GM13976 (cell line): ENCODE measurements around the gene TMEM168.
"Not testable (repeated sequence)": the region's sequence is repeated elsewhere in the genome, so short reads cannot be mapped to it uniquely, and the experiment has no call there.

Experiments
- DNase-seq: peaks from one replicate; pipeline ENCODE4 v3.0.0; 2012; ENCODE audit warnings: low spot score
- in situ Hi-C: fragments of 300-500 bp; cut with MboI; formaldehyde crosslinking; loops from one replicate; pipeline ENCODE4 v1.12.0; 2022; ENCODE audit warnings: low sequenced_read_pairs, mixed read lengths, inconsistent platforms; ENCODE audit not compliant: unreplicated experiment
- TF ChIP-seq, protein P1 (sequence below): IDR thresholded peaks from 2 replicates; pipeline ENCODE4 v1.5.1; 2012; ENCODE audit warnings: borderline replicate concordance, mild to moderate bottlenecking; ENCODE audit not compliant: insufficient read depth; ENCODE audit errors: extremely low read depth, missing control alignments, control extremely low read depth

TMEM168 gene, protein sequence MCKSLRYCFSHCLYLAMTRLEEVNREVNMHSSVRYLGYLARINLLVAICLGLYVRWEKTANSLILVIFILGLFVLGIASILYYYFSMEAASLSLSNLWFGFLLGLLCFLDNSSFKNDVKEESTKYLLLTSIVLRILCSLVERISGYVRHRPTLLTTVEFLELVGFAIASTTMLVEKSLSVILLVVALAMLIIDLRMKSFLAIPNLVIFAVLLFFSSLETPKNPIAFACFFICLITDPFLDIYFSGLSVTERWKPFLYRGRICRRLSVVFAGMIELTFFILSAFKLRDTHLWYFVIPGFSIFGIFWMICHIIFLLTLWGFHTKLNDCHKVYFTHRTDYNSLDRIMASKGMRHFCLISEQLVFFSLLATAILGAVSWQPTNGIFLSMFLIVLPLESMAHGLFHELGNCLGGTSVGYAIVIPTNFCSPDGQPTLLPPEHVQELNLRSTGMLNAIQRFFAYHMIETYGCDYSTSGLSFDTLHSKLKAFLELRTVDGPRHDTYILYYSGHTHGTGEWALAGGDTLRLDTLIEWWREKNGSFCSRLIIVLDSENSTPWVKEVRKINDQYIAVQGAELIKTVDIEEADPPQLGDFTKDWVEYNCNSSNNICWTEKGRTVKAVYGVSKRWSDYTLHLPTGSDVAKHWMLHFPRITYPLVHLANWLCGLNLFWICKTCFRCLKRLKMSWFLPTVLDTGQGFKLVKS

DNA sequence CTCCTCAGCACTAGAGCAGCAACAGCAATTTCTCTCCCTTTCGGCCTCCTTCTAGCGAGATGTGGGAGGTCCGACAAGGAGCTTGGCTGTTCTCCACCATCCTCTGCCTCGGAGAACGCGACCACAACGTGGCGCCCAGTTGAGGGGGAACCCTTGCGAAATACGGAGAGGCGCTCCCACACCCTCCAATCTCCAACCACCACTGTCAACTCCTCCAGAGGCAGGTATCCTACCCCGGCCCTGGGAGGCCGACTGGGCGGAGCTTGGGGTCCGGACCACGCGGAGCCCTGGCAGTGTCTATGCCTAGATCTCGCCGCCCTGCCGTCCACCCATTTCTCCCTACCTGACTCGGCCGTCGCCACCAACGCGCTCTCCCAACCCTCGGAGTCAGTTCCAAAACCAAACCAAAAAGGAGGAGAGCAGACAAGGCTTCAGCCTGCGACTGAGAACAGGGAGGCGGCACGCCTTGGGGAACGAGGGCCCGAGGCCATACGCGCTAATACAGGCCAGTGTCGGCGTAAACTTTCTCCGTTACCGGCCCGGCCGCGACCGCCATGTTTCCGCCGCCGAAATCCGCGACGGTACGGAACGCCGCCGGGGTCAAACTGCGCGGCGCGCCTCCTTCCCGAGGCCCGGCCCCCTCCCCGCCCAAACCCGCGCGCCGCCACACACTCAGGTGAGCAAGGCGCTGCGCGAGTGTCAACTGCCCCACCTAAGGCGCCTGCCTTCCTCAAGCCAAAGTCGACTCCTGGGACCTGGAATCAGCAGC is at the start of gene TMEM168:
Gene TMEM168, minus strand, starts transcription at position 577 of the 769 bp plus-strand sequence. CDS start 5,568 bp downstream, outside the sequence.
- DNase-seq: peak; percentile 84
- in situ Hi-C loops: no loop called here

DNA sequence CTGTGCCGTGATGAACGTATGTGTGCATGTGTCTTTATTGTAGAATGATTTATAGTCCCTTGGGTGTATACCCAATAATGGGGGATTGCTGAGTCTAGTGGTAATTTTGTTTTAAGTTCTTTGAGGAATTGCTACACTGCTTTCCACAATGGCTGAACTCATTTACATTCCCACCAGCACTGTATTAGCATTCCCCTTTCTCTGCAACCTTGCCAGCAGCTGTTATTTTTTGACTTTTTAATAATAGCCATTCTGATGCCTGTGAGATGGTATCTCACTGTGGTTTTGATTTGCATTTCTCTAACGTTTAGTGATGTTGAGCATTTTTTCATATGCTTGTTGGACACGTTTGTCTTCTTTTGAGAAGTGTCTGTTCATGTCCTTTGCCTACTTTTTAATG is 45.7 kb upstream of the TMEM168 start:
- DNase-seq, in situ Hi-C loops: not testable (repeated sequence)

More for the DNA sequence above, at the start of gene TMEM168:
- TF ChIP-seq, protein P1, sequence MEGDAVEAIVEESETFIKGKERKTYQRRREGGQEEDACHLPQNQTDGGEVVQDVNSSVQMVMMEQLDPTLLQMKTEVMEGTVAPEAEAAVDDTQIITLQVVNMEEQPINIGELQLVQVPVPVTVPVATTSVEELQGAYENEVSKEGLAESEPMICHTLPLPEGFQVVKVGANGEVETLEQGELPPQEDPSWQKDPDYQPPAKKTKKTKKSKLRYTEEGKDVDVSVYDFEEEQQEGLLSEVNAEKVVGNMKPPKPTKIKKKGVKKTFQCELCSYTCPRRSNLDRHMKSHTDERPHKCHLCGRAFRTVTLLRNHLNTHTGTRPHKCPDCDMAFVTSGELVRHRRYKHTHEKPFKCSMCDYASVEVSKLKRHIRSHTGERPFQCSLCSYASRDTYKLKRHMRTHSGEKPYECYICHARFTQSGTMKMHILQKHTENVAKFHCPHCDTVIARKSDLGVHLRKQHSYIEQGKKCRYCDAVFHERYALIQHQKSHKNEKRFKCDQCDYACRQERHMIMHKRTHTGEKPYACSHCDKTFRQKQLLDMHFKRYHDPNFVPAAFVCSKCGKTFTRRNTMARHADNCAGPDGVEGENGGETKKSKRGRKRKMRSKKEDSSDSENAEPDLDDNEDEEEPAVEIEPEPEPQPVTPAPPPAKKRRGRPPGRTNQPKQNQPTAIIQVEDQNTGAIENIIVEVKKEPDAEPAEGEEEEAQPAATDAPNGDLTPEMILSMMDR: no peak

DNA sequence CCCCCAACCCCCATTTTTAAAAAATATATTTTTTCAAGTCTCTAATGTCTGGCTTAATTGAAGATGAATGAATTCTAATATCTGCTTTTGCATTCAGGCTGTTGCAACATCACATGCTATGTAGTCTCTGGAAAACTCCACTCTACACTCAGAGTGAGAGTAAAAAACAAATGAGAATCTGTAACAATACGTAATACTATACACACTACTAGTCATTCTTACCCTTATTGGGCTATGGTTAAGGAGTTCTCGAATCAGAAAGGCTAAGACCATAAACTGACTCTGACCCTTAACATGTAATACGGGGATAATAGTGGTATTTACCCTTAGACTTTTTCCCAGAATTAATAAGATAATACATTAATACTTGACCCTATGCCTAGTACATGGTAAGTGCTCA is 42.9 kb upstream of the TMEM168 start:
- DNase-seq: no peak
- TF ChIP-seq, protein P1: no peak
- in situ Hi-C loops: no loop called here

- no peak for DNase-seq
- TF ChIP-seq, protein P1: no peak
- in situ Hi-C loops: no loop called here
Measured at GRCh38 chr7:112830769-112831168, 40.6 kb upstream of the TMEM168 start.

GRCh38 chr7:112828696-112829095 is 38.5 kb upstream of the TMEM168 start:
- no peak for DNase-seq
- in situ Hi-C loops: no loop called here
- TF ChIP-seq, protein P1: no peak

DNA sequence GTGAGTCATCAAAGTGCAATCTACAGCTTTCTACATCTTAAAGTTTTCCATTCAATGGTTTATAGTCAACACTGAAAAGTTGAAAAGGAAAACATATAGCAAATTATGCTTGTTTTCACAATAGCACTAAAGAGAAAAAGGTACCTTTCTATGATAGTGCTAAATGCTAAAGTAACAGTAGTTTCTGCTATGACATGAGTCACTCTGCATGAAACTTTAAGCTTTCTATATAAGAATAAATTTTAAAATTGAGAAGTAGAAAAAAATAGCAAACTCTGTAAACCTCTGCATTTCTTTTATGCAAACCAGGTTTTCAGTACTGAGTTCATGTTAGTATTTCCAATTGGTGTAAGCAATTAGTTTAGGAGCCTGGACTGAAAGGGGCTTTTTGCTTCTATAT is 31.2 kb upstream of the TMEM168 start:
- in situ Hi-C loops: no loop called here
- TF ChIP-seq, protein P1: no peak
- no peak for DNase-seq
